Stimulated activated naive CD8-positive, alpha-beta T cell treated with anti-CD3 and anti-CD28 coated beads, Interleukin-15, amount 100 ng/mL, for 72 hours (primary cell): ENCODE data around the gene DIP2C.
"Not testable (repeated sequence)": the region's sequence is repeated elsewhere in the genome, so short reads cannot be mapped to it uniquely, and the experiment has no call there.

Experiments
- ATAC-seq: fragments of 150-1000 bp; cut with Tn5 transposase; 2 replicates; pipeline ENCODE4 v1.10.0; 2021; ENCODE audit warnings: mild to moderate bottlenecking, moderate library complexity
- DNase-seq, 2 donors: peaks; one replicate each; pipeline ENCODE4 v3.0.0; 2021 to 2022
- H3K27ac Mint-ChIP-seq, 2 donors: one replicate each; pipeline ENCODE4 v1.8.0; 2022; ENCODE audit warnings: mild to moderate bottlenecking in 2 of 2, mixed read lengths in 2 of 2, moderate library complexity in 2 of 2
- H3K27me3 Mint-ChIP-seq: one replicate; pipeline ENCODE4 v1.8.0; 2022; ENCODE audit warnings: mixed read lengths
- H3K4me1 Mint-ChIP-seq: one replicate; pipeline ENCODE4 v1.8.0; 2022; ENCODE audit warnings: mild to moderate bottlenecking, mixed read lengths
- H3K4me3 Mint-ChIP-seq, 2 donors: one replicate each; pipeline ENCODE4 v1.8.0; 2022; ENCODE audit warnings: mild to moderate bottlenecking in 2 of 2, mixed read lengths in 2 of 2, moderate library complexity in 1 of 2
- H3K9me3 Mint-ChIP-seq, 2 donors: one replicate each; pipeline ENCODE4 v1.8.0; 2022; ENCODE audit warnings: mixed read lengths in 2 of 2

DIP2C gene

DNA sequence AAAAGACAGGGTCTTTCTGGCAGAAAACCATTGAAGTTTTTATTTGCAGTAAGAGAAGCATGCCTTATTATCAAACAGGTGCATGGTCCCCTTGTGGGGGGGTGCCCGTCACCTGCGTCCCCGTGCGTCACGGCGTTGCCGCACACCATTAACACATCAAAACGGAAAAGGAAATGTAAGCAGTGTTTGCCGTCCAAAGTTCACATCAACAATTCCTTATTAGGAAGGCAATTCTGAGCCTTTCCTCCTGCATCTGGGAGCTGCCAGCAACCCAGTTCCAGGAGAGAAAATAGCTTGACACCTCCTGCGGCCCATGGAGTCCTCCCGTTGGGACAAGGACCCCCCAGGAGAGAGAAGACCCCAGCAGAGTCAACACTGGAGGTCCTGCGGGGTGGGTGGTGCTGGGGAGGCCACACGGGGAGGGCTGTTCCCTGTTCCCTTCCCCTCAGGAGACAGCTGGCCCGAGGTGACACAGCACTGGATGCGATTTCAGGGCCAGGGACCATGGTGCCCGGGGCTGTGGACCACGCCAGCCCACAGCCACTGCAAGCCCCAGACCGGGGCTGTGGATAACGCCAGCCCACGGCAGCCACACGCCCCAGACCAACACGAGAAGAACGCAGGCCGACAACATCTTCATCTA, 39.5 kb downstream of the DIP2C start:
- Mint-ChIP-seq H3K9me3 (no peaks in the 10 kb centered on the region), H3K27ac (no peak overlapping the region), H3K4me3 (no peak overlapping the region), H3K27me3 (peaks cover 12% of the 10 kb centered on the region), H3K4me1 (no peaks in the 10 kb centered on the region)
- ATAC-seq (no peak), DNase-seq (no peak)

DNA sequence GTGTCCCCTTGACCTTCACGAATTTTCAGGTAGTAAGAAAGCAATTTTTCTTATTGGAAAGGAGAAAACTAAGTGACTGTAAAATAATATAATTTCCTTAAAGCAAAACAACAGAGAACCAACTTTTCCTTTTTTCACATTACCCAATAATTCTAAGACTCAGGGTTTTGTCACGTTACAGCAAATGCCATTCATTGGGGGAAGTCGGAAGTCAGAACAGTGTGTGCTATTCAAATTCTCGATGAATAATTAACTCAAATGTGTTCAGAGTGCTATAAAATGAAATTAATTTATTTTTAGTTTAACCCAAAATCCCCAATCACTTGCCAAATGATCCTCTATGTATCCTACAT, 40.0 kb downstream of the DIP2C start:
- no peak overlapping the region for H3K27ac Mint-ChIP-seq
- no peak for ATAC-seq
- DNase-seq = no peak
- no peaks in the 10 kb centered on the region for H3K9me3 Mint-ChIP-seq
- no peaks in the 10 kb centered on the region for H3K4me1 Mint-ChIP-seq
- no peak overlapping the region for H3K4me3 Mint-ChIP-seq
- peaks cover 12% of the 10 kb centered on the region for H3K27me3 Mint-ChIP-seq

DNA sequence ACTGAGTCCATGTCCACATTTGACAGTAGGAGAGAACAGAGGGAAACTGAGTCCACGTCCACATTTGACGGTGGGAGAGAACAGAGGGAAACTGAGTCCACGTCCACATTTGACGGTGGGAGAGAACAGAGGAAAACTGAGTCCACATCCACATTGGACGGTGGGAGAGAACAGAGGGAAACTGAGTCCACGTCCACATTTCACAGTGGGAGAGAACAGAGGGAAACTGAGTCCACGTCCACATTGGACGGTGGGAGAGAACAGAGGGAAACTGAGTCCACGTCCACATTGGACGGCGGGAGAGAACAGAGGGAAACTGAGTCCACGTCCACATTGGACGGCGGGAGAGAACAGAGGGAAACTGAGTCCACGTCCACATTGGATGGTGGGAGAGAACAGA, 42.4 kb downstream of the DIP2C start:
- ATAC-seq, H3K27me3 Mint-ChIP-seq, H3K9me3 Mint-ChIP-seq, H3K4me3 Mint-ChIP-seq, DNase-seq, H3K4me1 Mint-ChIP-seq, H3K27ac Mint-ChIP-seq: not testable (repeated sequence)

DNA sequence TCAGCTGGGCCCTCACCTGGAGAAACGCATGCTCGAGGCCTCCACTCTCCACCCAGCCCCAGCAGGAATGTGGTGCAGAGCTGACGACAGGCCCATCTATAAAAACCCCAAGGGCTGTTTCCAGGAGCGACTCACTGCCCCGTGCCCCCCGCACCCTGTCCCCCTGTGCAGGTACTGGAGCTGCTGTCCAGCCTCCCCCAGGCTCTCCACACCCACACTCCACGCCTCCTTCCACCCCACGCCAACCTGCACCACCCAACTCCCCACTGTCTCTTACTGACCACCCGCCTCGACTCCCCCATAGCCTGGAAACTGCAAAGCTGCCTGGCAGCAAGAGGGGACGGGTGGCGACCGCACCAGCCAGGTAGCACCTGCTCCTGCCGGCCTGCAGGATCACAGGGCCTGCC, 43.3 kb downstream of the DIP2C start:
- Mint-ChIP-seq H3K4me1 (no peaks in the 10 kb centered on the region), H3K27me3 (no peaks in the 10 kb centered on the region), H3K4me3 (no peak overlapping the region), H3K27ac (no peak overlapping the region), H3K9me3 (no peaks in the 10 kb centered on the region)
- DNase-seq (no peak), ATAC-seq (peak; percentile 31)

DNA sequence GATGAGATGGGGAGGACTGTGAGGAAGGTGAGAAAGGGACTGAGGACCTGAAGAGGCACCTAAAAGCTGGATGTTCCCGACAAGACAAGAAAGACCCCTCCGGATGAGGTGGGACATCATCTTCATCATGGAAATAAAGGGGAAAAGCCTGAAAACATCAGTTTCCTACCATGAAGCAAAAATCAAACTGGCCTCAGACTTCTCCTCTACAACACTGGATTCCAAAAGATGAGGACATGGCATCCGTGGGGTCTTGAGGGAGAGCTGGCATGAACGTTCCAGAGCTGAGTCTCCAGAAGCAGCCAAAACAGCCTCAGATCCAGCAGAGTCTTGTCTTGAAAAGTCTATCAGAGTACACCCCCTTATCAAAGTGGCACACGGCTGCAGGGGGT, 44.5 kb downstream of the DIP2C start:
- DNase-seq (no peak), ATAC-seq (no peak)
- H3K27me3 Mint-ChIP-seq = no peaks in the 10 kb centered on the region
- no peaks in the 10 kb centered on the region for H3K4me1 Mint-ChIP-seq
- H3K27ac Mint-ChIP-seq = no peak overlapping the region
- H3K9me3 Mint-ChIP-seq = no peaks in the 10 kb centered on the region
- H3K4me3 Mint-ChIP-seq = no peak overlapping the region

DNA sequence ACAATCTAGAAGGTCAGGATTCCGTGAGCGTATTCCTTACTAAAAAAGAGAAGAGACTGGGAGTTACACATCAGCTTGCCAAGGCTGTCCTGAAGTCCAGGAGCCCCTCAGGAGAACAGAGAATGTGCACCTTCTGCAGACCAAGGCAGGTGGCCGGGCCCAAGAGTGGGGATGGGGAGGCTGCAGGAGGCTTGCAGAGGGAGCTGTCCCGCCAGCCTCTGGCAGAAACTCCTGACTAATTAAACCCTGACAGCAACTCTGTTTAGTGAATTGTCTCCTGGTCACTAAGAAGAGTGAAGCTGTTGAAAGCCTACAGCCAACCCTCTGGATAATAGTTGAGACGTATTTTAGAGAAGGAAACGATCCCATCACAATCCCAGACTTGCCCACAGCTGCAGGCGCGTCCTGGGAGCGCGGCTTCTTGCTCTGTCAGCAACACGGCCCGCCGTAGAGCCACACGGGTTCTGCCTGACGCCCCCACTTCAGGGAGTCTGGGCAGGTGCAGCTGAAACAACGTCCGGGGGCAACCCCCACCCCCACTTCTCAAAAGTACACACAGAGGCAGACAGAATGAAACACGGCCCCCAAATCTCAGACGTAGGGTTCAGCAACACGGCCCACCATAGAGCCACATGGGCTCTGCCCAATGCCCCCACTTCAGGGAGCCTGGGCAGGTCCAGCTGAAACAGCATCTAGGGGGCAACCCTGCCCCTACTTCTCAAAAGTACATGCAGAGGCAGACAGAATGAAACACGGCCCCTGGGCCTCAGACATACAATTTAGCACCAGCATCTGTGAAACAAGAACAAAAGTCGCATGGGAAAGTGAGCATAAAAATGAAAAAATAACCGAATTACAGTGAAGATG, 45.2 kb downstream of the DIP2C start:
- no peak overlapping the region for H3K27ac Mint-ChIP-seq
- H3K4me1 Mint-ChIP-seq = no peaks in the 10 kb centered on the region
- no peak for ATAC-seq
- H3K9me3 Mint-ChIP-seq = no peaks in the 10 kb centered on the region
- no peak overlapping the region for H3K4me3 Mint-ChIP-seq
- no peak for DNase-seq
- H3K27me3 Mint-ChIP-seq = no peaks in the 10 kb centered on the region

DNA sequence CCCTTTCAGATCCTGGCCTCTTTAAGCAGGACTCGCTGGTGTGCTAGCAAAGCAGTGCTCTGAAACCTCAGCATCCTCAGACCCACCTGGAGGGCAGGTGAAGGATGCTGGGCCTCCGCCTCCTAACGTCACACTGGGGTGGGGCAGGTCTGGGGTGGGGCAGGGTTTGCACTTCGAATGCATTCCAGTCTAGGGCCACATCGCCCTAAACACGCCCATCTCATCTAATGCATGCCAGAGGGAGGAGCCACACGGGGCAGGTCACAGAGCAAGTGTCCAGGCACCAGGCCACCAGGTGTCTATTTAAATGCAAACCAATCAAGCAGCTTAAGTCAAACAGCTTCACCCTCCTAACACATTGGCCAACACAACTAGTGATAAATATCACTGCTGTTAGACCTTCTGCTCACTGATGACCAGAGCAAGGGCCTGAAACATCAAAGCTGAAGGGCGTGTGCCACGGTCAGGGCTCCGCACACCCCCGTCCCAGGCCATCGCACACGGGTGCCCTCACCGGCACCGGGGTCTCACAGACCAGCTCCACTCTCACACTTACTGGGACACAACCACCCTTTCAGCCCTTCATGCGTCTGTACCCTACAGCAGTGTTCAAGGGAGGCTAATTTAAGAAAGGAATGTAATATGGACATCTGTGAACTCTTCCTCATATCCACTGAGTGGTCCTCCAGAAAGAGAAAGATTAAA, 47.1 kb downstream of the DIP2C start:
- Mint-ChIP-seq H3K4me1 (no peaks in the 10 kb centered on the region), H3K27me3 (peaks cover 8% of the 10 kb centered on the region), H3K9me3 (no peaks in the 10 kb centered on the region), H3K27ac (no peak overlapping the region), H3K4me3 (no peak overlapping the region)
- no peak for DNase-seq
- no peak for ATAC-seq

DNA sequence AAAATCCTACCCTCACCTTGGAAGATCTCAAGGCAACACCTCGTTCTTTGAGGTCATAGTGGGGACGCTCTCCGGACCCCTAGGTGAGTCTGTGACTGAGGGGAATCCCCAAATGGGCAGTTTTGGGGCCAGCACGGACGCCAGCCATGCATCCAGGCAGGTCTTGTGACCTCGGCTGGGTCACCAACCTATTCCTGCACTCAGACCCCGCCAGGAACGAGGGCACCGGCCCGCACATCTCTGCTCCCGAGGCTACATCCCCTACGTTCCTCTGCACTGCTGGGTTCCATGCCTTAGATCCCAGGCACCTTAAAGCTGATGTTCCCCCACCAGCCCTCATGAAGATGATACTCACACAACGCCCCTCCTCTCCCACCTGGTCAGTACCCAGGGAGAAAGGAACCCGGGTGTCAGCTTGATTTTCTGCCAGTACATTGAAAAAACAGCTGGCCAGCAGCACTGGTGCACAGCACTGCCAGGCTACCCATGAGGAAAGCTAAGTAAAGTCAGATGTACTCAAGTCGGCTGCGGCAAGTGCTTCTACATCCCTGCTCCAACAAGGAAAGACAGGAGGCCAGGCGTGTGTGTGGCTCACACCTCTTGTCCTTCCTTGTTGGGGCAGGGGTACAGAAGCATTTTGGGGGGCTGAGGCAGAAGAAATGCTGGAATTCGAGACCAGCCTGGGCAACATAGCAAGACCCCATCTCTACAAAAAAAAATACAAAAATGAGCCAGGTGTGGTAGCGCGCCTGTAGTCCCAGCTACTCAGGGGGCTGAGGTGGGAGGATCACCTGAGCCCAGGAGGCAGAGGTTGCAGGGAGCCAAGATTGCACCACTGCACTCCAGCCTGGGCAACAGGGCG, 48.1 kb downstream of the DIP2C start:
- Mint-ChIP-seq H3K4me3 (no peak overlapping the region), H3K27me3 (peaks cover 17% of the 10 kb centered on the region), H3K9me3 (no peaks in the 10 kb centered on the region), H3K27ac (no peak overlapping the region), H3K4me1 (no peaks in the 10 kb centered on the region)
- no peak for ATAC-seq
- no peak for DNase-seq

DNA sequence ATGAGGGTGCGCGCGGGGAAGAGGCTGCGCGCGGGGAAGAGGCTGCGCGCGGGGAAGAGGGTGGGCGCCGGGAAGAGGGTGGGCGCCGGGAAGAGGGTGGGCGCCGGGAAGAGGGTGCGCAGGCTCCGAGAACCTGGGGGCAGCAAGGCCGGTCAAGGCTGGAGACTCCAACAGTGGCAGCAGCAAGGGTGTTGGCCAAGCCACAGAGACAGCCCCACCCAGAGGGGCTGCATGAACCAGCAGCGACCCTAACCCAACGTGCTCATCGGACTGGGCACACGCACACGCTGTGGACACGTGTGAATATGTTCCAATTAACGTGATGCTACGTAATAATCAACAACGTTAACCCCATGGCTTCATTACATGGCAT, 48.8 kb downstream of the DIP2C start:
- Mint-ChIP-seq H3K4me1 (no peaks in the 10 kb centered on the region), H3K4me3 (no peak overlapping the region), H3K27ac (no peak overlapping the region), H3K9me3 (no peaks in the 10 kb centered on the region), H3K27me3 (peaks cover 25% of the 10 kb centered on the region)
- ATAC-seq = no peak
- no peak for DNase-seq

DNA sequence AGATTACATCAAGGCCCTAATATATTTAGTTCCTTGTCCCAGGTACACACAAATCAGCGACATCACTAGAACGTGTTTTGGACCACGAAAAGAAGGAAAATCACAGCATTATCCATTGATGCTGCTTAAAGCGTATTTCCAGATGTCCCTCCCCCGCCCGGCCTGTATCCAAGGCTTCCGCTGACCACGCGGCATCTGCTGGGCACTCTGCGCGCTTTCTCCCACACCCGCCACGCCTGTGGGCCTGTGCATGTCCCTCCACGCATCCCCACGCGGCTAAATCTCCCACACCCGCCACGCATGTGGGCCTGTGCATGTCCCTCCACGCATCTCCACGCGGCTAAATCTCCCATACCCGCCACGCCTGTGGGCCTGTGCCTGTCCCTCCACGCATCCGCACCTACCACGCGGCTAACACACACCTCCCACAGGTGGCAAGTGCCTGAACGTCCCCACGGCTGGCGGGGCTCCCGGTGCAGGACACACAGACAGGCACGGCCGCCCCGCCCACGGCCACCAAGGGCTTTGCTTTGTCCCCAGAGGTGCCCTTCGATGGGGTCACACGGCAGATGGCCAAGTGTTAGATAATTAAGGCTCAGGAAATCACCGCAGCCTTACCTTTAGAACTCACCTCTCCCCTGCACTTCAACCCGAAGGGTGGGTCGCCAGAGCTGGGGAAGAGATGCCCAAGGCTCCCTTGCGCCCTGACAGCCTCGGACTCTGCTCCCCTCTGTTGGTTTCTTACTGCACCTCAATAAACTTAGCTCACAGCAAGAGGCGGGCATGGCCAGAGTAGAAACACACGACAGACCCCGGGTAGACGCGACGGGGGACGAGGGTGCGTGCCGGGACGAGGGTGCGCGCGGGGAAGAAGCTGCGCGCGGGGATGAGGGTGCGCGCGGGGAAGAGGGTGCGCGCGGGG, 49.5 kb downstream of the DIP2C start:
- Mint-ChIP-seq H3K27me3 (peaks cover 31% of the 10 kb centered on the region), H3K9me3 (no peaks in the 10 kb centered on the region), H3K4me3 (no peak overlapping the region), H3K4me1 (no peaks in the 10 kb centered on the region), H3K27ac (no peak overlapping the region)
- ATAC-seq (peak; percentile 49), DNase-seq (no peak)

DNA sequence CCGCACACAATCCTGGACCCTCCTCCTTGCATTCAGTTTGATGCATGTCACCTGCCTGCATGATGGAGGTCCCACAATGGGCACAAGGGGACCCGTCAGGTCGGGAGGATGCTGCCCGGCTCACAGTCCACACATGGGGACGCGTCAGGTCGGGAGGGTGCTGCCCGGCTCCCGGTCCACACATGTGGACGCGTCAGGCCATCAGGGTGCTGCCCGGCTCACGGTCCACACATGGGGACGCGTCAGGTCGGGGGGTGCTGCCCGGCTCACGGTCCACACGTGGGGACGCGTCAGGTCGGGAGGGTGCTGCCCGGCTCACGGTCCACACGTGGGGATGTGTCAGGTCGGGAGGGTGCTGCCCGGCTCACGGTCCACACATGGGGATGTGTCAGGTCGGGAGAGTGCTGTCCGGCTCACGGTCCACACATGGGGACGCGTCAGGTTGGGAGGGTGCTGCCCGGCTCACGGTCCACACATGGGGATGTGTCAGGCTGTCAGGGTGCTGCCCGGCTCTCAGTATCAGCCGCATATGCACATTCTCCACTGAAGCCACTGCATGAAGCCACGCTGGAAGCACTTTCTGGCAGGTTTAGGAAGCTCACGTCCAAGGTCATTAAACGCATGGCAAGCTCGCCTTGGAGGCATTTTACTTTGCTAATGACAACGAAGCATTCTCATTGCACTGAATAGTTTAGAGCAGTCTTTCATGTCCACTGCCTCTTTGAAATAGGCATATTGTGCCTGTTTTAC, 50.3 kb downstream of the DIP2C start:
- DNase-seq (no peak), ATAC-seq (no peak)
- Mint-ChIP-seq H3K4me1 (no peaks in the 10 kb centered on the region), H3K27me3 (peaks cover 40% of the 10 kb centered on the region), H3K4me3 (no peak overlapping the region), H3K9me3 (no peaks in the 10 kb centered on the region), H3K27ac (no peak overlapping the region)

DNA sequence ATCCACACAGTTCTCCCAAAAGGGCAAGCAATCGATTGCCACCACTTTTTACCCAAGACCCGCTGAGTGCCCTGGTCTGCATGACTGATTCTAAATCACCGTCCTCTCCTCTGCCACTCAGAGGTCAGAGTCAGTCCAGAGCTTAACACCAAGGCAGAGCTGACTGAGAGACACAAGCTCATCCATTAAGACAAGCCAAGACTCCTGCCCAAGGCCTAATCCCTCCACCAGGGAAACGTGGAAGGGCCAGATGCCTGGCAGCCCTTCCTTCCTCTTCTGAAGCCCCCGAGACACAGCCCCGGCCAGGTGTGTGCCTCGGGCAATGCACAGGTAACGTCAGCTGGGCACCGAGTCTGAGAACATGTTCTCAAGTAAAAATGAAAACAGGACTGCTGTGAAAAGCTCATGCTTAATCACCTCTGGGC, 51.7 kb downstream of the DIP2C start:
- no peaks in the 10 kb centered on the region for H3K4me1 Mint-ChIP-seq

DNA sequence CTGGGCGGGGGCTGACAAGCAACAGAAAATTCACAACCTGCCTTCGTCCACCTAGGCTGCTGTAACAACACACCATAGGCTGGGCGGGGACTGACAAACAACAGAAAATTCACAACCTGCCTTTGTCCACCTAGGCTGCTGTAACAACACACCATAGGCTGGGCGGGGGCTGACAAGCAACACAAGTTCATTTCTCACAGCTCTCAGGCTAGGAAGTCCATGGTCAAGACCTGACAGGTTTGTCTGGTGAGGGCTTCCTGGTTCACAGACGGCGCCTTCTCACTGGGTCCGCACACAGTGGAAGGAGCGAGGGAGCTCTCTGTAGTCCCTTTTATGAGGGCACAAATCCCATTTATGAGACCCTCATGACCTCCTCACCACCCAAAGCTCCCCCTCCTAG, 52.2 kb downstream of the DIP2C start:
- no peak overlapping the region for H3K4me3 Mint-ChIP-seq
- peak overlapping the region in 1 of 2 donors; percentile 89 for H3K27ac Mint-ChIP-seq
- H3K9me3 Mint-ChIP-seq = no peaks in the 10 kb centered on the region
- ATAC-seq = no peak
- H3K27me3 Mint-ChIP-seq = peaks cover 40% of the 10 kb centered on the region
- no peak for DNase-seq
- H3K4me1 Mint-ChIP-seq = no peaks in the 10 kb centered on the region

More for the DNA sequence above, 51.7 kb downstream of the DIP2C start:
- ATAC-seq = no peak
- no peak overlapping the region for H3K4me3 Mint-ChIP-seq
- H3K27me3 Mint-ChIP-seq = peaks cover 40% of the 10 kb centered on the region
- H3K27ac Mint-ChIP-seq = no peak overlapping the region
- no peaks in the 10 kb centered on the region for H3K9me3 Mint-ChIP-seq
- no peak for DNase-seq

DNA sequence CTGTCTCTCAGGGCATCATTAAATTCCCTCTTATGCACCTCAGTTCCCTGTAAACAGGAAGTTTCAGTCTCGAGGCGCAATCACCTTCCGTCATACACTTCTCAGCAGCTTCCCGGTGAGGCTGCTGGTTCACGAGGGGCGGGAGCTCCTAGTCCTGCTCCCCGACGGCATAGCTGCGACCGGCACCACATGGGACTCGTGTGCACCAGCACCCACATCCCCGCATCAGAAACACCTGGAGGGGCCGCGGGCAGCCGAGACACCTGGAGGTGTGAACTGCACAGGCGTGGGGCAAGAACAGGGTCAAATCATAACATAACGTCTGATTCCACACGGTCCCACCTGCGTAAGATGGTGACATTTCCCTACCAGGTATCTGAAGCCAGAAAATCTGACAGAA, 52.7 kb downstream of the DIP2C start:
- H3K9me3 Mint-ChIP-seq = no peaks in the 10 kb centered on the region
- H3K27ac Mint-ChIP-seq = no peak overlapping the region
- H3K4me3 Mint-ChIP-seq = no peak overlapping the region
- no peak for DNase-seq
- no peak for ATAC-seq
- no peaks in the 10 kb centered on the region for H3K4me1 Mint-ChIP-seq
- H3K27me3 Mint-ChIP-seq = peaks cover 40% of the 10 kb centered on the region
